GM12872 (cell line): Measurements from ENCODE around the gene GLYR1.

Experiments used
- CTCF ChIP-seq: IDR thresholded peaks from 3 replicates; pipeline ENCODE4 v1.5.1; 2011; ENCODE audit warnings: low read depth, mild to moderate bottlenecking, low read length, moderate library complexity; ENCODE audit not compliant: insufficient read depth

GLYR1 gene

DNA sequence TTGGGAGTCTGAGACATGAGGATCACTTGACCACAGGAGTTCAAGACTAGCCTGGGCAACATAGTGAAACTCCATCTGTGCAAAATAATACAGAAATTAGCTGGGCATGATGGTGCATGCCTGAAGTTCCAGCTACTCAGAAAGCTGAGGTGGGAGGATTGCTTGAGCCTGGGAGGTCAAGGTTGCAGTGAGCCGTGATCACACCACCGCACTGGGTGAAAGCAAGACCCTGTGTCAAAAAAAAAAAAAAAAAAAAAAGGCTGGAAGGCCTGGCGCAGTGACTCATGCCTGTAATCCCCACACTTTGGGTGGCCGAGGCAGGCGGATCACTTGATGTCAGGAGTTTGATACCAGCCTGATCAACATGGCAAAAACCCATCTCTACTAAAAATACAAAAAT is 8.3 kb upstream of the GLYR1 start:
- TF ChIP-seq CTCF = no peak

DNA sequence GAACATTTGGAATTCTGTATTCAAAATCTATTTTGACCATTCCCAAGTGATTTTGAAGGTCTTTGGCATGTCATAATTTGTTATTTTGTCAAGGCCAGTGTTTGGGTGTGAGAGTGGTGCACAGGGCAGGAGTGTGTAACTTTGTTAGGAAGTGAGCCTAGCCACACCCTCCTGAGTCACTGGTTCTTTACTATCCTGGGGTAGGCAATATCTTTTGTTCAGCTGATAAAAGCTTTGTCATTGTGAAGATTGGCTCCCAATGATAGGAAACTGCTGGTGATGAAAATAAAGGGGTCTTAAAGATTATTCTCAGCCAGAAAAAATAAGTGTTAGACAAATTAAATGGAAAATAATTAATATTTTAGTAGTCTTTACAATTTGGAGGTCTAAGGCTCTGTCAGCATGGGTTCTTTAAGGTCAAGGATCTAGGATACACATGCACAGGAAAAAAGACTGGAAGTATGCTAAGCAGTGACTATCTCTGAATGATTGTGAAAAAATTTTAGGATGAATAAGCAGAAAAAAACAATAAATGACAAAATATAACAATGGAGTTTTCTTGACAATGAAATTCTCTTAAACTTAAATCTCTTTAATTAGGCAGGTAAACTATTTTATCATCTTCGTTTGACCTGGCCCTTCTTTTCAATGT is 5.3 kb upstream of the GLYR1 start:
- TF ChIP-seq CTCF = no peak

DNA sequence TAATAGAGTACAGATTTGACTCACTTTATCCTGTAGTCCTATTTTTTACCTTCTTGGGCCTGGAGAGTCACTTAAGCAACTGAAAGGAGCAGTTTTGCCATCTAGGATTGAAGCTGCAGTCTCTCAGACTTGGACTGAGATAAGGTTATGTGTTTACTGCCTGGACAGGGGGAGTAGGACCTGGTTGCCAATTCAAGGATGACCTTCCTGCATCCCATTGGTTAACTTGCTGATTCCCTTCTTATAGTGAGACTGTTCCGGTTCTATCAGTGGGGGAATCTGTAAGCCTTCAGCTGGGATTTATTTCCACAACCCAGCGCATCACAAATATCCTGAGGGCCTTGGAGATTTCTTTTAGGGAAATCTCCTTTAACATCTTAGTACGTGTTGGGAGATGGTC is 3.1 kb upstream of the GLYR1 start:
- TF ChIP-seq CTCF = no peak

GRCh38 chr16:4847774-4848587 is 893 bp upstream of the GLYR1 start:
- no peak for TF ChIP-seq CTCF

DNA sequence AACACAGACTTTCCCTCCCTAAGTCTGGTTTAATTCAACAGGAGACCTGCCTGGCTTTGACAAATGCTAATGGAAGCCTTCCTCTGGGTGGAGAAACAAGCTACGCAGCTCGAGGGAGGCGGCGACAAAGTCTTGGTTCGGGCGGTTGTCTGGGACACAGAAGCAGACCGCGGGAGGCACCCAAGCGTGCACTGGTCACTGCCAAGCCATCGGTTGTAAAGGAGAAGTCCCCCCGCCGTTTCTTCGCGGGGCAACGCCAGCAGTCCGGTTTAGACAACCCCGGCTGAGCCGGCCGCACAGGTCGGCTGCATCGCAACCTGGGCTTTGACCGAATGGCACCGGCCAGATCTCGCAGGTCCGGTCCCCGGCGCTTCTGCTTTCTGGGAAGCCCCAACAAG is 586 bp downstream of the GLYR1 start:
- no peak for TF ChIP-seq CTCF

DNA sequence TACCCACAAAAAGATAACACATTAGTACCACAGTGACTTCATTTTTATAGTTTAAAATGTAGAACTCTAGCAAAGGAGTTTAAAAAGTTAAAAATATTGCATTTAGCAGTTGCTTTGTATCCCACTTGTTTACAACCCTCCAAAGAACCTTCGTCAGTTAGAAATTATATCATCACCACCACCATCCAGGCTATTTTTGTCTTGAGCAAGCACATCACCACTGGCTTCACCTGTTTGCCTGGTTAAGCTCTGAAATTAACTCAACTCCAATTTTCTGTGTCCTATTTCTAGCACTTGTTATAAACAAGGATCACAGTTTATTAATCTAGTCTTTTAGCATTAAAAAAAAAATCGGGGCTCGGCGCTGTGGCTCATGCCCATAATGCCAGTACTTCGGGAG is 6.1 kb downstream of the GLYR1 start:
- no peak for TF ChIP-seq CTCF

GRCh38 chr16:4839942-4840341 is 7.1 kb downstream of the GLYR1 start:
- no peak for TF ChIP-seq CTCF
